ENCODE data around the gene LMO7. TPM values are rescaled to one million over a fixed set of nuclear protein-coding genes. Genes with fewer than 3 reads are reported as not detected.

Gene LMO7
- 100 to 1,000 TPM; 111 to 132 TPM for total RNA-seq
- 39.1 TPM for polyA plus RNA-seq (ENCODE audit: insufficient read depth, low read depth, low replicate concordance)
- long read RNA-seq, donor 1, partial matches to known transcripts, result 0 of 4 reads
- long read RNA-seq, donor 1, other reads (novel, unspliced or antisense), result 0 of 4 reads
- long read RNA-seq, donor 2, partial matches to known transcripts, result 0 of 2 reads
- long read RNA-seq, donor 2, other reads (novel, unspliced or antisense), result 0 of 2 reads

- Histone ChIP-seq H3K36me3 (ENCODE audit: low read depth, missing control alignments) (no peaks in the 10 kb centered on the region), H3K4me1 (no peaks in the 10 kb centered on the region), H3K27ac (peak within 1 kb of the TSS; percentile 19 to 82), H3K9me3 (no peaks in the 10 kb centered on the region), H3K27me3 (no peaks in the 10 kb centered on the region), H3K4me3 (peak within 1 kb of the TSS; percentile 75 to 76)
- peak; percentile 35 for DNase-seq
- TF ChIP-seq POLR2A (IDR thresholded peaks at IDR 0.05) (no peak), CTCF (IDR thresholded peaks at IDR 0.05) (no peak)
- WGBS, 2 donors, result 0 to 1% methylated on average over 2 to 72 of the region's 76 CpGs
- intact Hi-C loops (cut with DNase I; ENCODE audit: low total_unique reads), result no loop called here
These were observed at the start of gene LMO7 for GRCh38 chr13:75635828-75636435. LMO7 (plus strand) TSS chr13:75636330; CDS start chr13:75636658, 328 bp downstream.

- H3K27me3 ChIP-seq, result no peaks in the 10 kb centered on the region
- WGBS, 2 donors, result 71 to 88% methylated on average over 1 of the region's 1 CpG
- H3K4me1 ChIP-seq, result no peaks in the 10 kb centered on the region
- intact Hi-C loops (cut with DNase I; ENCODE audit: low total_unique reads), result no loop called here
- H3K36me3 ChIP-seq (ENCODE audit: low read depth, missing control alignments), result no peaks in the 10 kb centered on the region
- H3K9me3 ChIP-seq, result no peaks in the 10 kb centered on the region
- H3K4me3 ChIP-seq, result no peak overlapping the region
- no peak for DNase-seq
- no peak for TF ChIP-seq CTCF (IDR thresholded peaks at IDR 0.05)
- no peak for TF ChIP-seq POLR2A (IDR thresholded peaks at IDR 0.05)
- H3K27ac ChIP-seq, result no peak overlapping the region
These were observed 48.5 kb upstream of the LMO7 start for GRCh38 chr13:75587679-75588078.

- DNase-seq, result no peak
- TF ChIP-seq POLR2A (IDR thresholded peaks at IDR 0.05) (no peak), CTCF (IDR thresholded peaks at IDR 0.05) (no peak)
- H3K36me3 ChIP-seq (ENCODE audit: low read depth, missing control alignments), result no peaks in the 10 kb centered on the region
- intact Hi-C loops (cut with DNase I; ENCODE audit: low total_unique reads), result no loop called here
- H3K27me3 ChIP-seq, result no peaks in the 10 kb centered on the region
- no peaks in the 10 kb centered on the region for H3K9me3 ChIP-seq
- H3K27ac ChIP-seq, result no peak overlapping the region
- WGBS, 2 donors, result 52 to 58% methylated on average over 1 of the region's 1 CpG
- H3K4me1 ChIP-seq, result no peaks in the 10 kb centered on the region
- H3K4me3 ChIP-seq, result no peak overlapping the region
These were observed 39.4 kb upstream of the LMO7 start for GRCh38 chr13:75596657-75597182.

- WGBS, 2 donors, result 57 to 62% methylated on average over 4 of the region's 4 CpGs
- Histone ChIP-seq H3K9me3 (no peaks in the 10 kb centered on the region), H3K4me3 (no peak overlapping the region), H3K27me3 (no peaks in the 10 kb centered on the region), H3K27ac (no peak overlapping the region), H3K4me1 (no peaks in the 10 kb centered on the region), H3K36me3 (ENCODE audit: low read depth, missing control alignments) (no peaks in the 10 kb centered on the region)
- no peak for TF ChIP-seq CTCF (IDR thresholded peaks at IDR 0.05)
- no peak for TF ChIP-seq POLR2A (IDR thresholded peaks at IDR 0.05)
- intact Hi-C loops (cut with DNase I; ENCODE audit: low total_unique reads), result no loop called here
- no peak for DNase-seq
These were observed 35.8 kb upstream of the LMO7 start for GRCh38 chr13:75600371-75600770.

Measured in testis (tissue), 5 donors.